K562 (cell line): ENCODE results near the gene CHST14. TPM values are rescaled to one million over a fixed set of nuclear protein-coding genes. Genes with fewer than 3 reads are reported as not detected.
A peak's percentile ranks its signal among the peaks of the same experiment; 100 is the strongest.

Source experiments
- CBX8 ChIP-seq: fragments of 200-600 bp; sonication (generic); IDR thresholded peaks from 2 replicates; pipeline ENCODE4 v1.6.1; 2012; ENCODE audit warnings: borderline replicate concordance, mixed run types, low read depth, mild to moderate bottlenecking, moderate library complexity, mixed read lengths, low read length, control low read depth, inconsistent platforms; ENCODE audit not compliant: poor library complexity, severe bottlenecking; ENCODE audit errors: extremely low read depth
- CREB3L1 ChIP-seq: fragments of 450-650 bp; IDR thresholded peaks from 2 replicates; pipeline ENCODE4 v1.6.1; 2014; ENCODE audit warnings: low read depth, mild to moderate bottlenecking, moderate library complexity, borderline replicate concordance
- FOXA3 ChIP-seq, 2 experiments: fragments of 450-650 bp in 1 of 2; sonication (generic) in 1 of 2; formaldehyde crosslinking; IDR thresholded peaks in 1 of 2; conservative IDR thresholded peaks in 1 of 2; 2 replicates each; pipeline versions ENCODE4 v1.4.0 to v1.8.0; 2020 to 2022; ENCODE audit warnings: mild to moderate bottlenecking in 2 of 2, missing genetic modification reagents in 1 of 2
- GATA2 ChIP-seq: sonication (generic); formaldehyde crosslinking; IDR thresholded peaks from 2 replicates; pipeline ENCODE4 v1.4.0; 2020; ENCODE audit warnings: mild to moderate bottlenecking, missing genetic modification reagents
- SIN3B ChIP-seq: fragments of 450-650 bp; IDR thresholded peaks from 2 replicates; pipeline ENCODE4 v1.6.1; 2017; ENCODE audit warnings: low read depth, mild to moderate bottlenecking, moderate library complexity
- SIX5 ChIP-seq, 2 experiments: IDR thresholded peaks; 2 replicates each; pipeline ENCODE4 v1.6.1; 2011; ENCODE audit warnings: low read length in 2 of 2, borderline replicate concordance in 1 of 2, low read depth in 1 of 2, mild to moderate bottlenecking in 1 of 2, moderate library complexity in 1 of 2; ENCODE audit not compliant: insufficient read depth in 1 of 2
- SP2 ChIP-seq: IDR thresholded peaks from 2 replicates; pipeline ENCODE4 v1.6.1; 2011; ENCODE audit warnings: mild to moderate bottlenecking, low read depth, low read length, moderate library complexity; ENCODE audit not compliant: poor library complexity, severe bottlenecking; ENCODE audit errors: extremely low read depth
- ZBTB40 ChIP-seq, 2 experiments: fragments of 450-650 bp in 1 of 2; sonication (generic) in 1 of 2; formaldehyde crosslinking in 1 of 2; IDR thresholded peaks; 2 replicates each; pipeline versions ENCODE4 v1.7.1 to v1.9.0; 2016 to 2022; ENCODE audit warnings: inconsistent platforms in 1 of 2, mild to moderate bottlenecking in 1 of 2, missing genetic modification reagents in 1 of 2
- polyA plus RNA-seq, 8 experiments: library from polyadenylated mRNA; depleted of rRNA in 4 of 8; stranded (reverse) in 5 of 8; unstranded in 3 of 8; fragments of >200 nt; fragmentation: Nextera tagmentation in 2 of 8; fragmentation: Illumina TruSeq in 1 of 8; extraction: Ambion mirVana in 2 of 8; extraction: Trizol in 1 of 8; gene quantifications; 2 replicates each; pipeline versions ENCODE4 v1.2.1 to v1.2.3, GENCODE V29; 2011 to 2014; ENCODE audit warnings: inconsistent platforms in 1 of 8, missing spikeins in 1 of 8
- total RNA-seq, 7 experiments: library from RNA; depleted of rRNA in 6 of 7; stranded (reverse); fragments of >200 nt in 6 of 7; fragmentation: Illumina TruSeq in 2 of 7; extraction: Trizol in 2 of 7; gene quantifications; 2 replicates each; pipeline versions ENCODE4 v1.2.1 to v1.2.3, GENCODE V29; 2011 to 2021; ENCODE audit warnings: low replicate concordance in 1 of 7
- TF ChIP-seq, protein P1 (sequence below): fragments of 250-450 bp; sonication (Bioruptor Pico); IDR thresholded peaks from 2 replicates; pipeline ENCODE4 v1.5.0; 2021; ENCODE audit warnings: mild to moderate bottlenecking, borderline replicate concordance
- TF ChIP-seq, protein P2 (sequence below): fragments of 250-450 bp; sonication (Bioruptor Pico); IDR thresholded peaks from 2 replicates; pipeline ENCODE4 v1.8.0; 2021; ENCODE audit warnings: moderate library complexity, mild to moderate bottlenecking, inconsistent platforms

The CHST14 gene
- total and polyA plus RNA-seq, 9 of the 15 experiments (the other 6 are each of a cell fraction or from before 2014, with no cell fraction given) = 1.6 to 12.1 (median 4.5) TPM

- TF ChIP-seq ZBTB40 (IDR thresholded peaks at IDR 0.05) = no peak
- TF ChIP-seq ZBTB40 (CRISPR knock-in tag; IDR thresholded peaks at IDR 0.05) = no peak
- no peak for TF ChIP-seq SIX5 (IDR thresholded peaks at IDR 0.05; ENCODE audit: borderline replicate concordance in 1 of 2, insufficient read depth in 1 of 2, low read depth in 1 of 2, low read length in 2 of 2)
- TF ChIP-seq GATA2 (CRISPR knock-in tag) = no peak
- TF ChIP-seq, protein P1, sequence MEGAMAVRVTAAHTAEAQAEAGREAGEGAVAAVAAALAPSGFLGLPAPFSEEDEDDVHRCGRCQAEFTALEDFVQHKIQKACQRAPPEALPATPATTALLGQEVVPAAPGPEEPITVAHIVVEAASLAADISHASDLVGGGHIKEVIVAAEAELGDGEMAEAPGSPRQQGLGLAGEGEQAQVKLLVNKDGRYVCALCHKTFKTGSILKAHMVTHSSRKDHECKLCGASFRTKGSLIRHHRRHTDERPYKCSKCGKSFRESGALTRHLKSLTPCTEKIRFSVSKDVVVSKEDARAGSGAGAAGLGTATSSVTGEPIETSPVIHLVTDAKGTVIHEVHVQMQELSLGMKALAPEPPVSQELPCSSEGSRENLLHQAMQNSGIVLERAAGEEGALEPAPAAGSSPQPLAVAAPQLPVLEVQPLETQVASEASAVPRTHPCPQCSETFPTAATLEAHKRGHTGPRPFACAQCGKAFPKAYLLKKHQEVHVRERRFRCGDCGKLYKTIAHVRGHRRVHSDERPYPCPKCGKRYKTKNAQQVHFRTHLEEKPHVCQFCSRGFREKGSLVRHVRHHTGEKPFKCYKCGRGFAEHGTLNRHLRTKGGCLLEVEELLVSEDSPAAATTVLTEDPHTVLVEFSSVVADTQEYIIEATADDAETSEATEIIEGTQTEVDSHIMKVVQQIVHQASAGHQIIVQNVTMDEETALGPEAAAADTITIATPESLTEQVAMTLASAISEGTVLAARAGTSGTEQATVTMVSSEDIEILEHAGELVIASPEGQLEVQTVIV (CRISPR knock-in tag) = no peak
- no peak for TF ChIP-seq CBX8
- TF ChIP-seq SIN3B = no peak
- TF ChIP-seq CREB3L1 = no peak
- TF ChIP-seq SP2 = no peak
- 0 out of 4 replicates have a peak, but pooled peaks of 1 of the 2 experiments have one; percentile 59 for TF ChIP-seq FOXA3 (CRISPR knock-in tag; conservative IDR thresholded peaks at IDR 0.05 in 1 of 2, IDR thresholded peaks at IDR 0.05 in 1 of 2)
- TF ChIP-seq, protein P2, sequence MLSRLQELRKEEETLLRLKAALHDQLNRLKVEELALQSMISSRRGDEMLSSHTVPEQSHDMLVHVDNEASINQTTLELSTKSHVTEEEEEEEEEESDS (CRISPR knock-in tag) = no peak
Measured at GRCh38 chr15:40436892-40437751, 33.7 kb upstream of the CHST14 start (continued).
